Epithelial cell of proximal tubule (primary cell): Measurements from ENCODE around the gene WDR74. TPM values are rescaled to one million over a fixed set of nuclear protein-coding genes. Genes with fewer than 3 reads are reported as not detected.

Experiments used
- DNase-seq: peaks from one replicate; pipeline ENCODE4 v3.0.0-alpha.2; 2011; ENCODE audit warnings: low read depth
- H3K4me3 ChIP-seq: 2 replicates; pipeline ENCODE4 v1.5.1; 2011; ENCODE audit warnings: low read depth, mild to moderate bottlenecking, low read length
- CTCF ChIP-seq: conservative IDR thresholded peaks from 2 replicates; pipeline ENCODE4 v1.5.1; 2012; ENCODE audit warnings: low read depth, mild to moderate bottlenecking, low read length
- total RNA-seq: library from RNA; depleted of rRNA; stranded (reverse); fragments of >200 nt; gene quantifications from 2 replicates; pipeline ENCODE4 v1.2.3, GENCODE V29; 2015

The WDR74 gene
- total RNA-seq, result 55.3 and 87.4 TPM in 2 replicates

- DNase-seq, result peak; percentile 56
These were observed at the start of gene WDR74 for GRCh38 chr11:62839050-62839945. WDR74 (minus strand) TSS chr11:62839590; CDS start chr11:62839570, 20 bp downstream.

GRCh38 chr11:62889126-62889483 lies 49.7 kb upstream of the WDR74 start:
- H3K4me3 ChIP-seq, result no peak overlapping the region
- no peak for DNase-seq
- TF ChIP-seq CTCF, result no peak

More at GRCh38 chr11:62839050-62839945, at the start of gene WDR74:
- TF ChIP-seq CTCF, result no peak
- H3K4me3 ChIP-seq, result peak within 1 kb of the TSS; percentile 97

- TF ChIP-seq CTCF, result no peak
- no peak overlapping the region for H3K4me3 ChIP-seq
- no peak for DNase-seq
These were observed 49.0 kb upstream of the WDR74 start for GRCh38 chr11:62888406-62888805.

- no peak for TF ChIP-seq CTCF
- H3K4me3 ChIP-seq, result peak overlapping the region; percentile 3
- DNase-seq, result no peak
These were observed 45.9 kb upstream of the WDR74 start for GRCh38 chr11:62885137-62885750.

GRCh38 chr11:62883673-62884072 lies 44.3 kb upstream of the WDR74 start:
- no peak for DNase-seq
- TF ChIP-seq CTCF, result no peak
- peak overlapping the region; percentile 88 for H3K4me3 ChIP-seq

GRCh38 chr11:62882788-62883501 lies 43.6 kb upstream of the WDR74 start:
- peak overlapping the region; percentile 88 for H3K4me3 ChIP-seq
- no peak for TF ChIP-seq CTCF
- DNase-seq, result no peak
